Measurements from ENCODE around the gene USHBP1.

- no peak for TF ChIP-seq CTCF (IDR thresholded peaks at IDR 0.05)
- no peak for TF ChIP-seq EZH2 (IDR thresholded peaks at IDR 0.05; ENCODE audit: borderline replicate concordance, insufficient read depth, low read depth, low read length, poor library complexity, severe bottlenecking)
Observed at GRCh38 chr19:17202249-17202648, 62.3 kb downstream of the USHBP1 start.

All from B cell (primary cell).